NB4 (cell line): ENCODE results near the gene GREB1L.

Source experiments
- CTCF ChIP-seq: IDR thresholded peaks from one replicate; pipeline ENCODE4 v1.5.1; 2012; ENCODE audit warnings: low read depth, low read length
- MYC ChIP-seq: IDR thresholded peaks from 2 replicates; pipeline ENCODE4 v1.6.1; 2011; ENCODE audit warnings: low read depth, low read length
- POLR2A ChIP-seq: IDR thresholded peaks from 2 replicates; pipeline ENCODE4 v1.6.1; 2011; ENCODE audit warnings: mild to moderate bottlenecking; ENCODE audit not compliant: insufficient read length; ENCODE audit errors: extremely low read depth

- no peak for TF ChIP-seq CTCF
- TF ChIP-seq MYC, result no peak
- TF ChIP-seq POLR2A, result no peak
Observed at GRCh38 chr18:21453511-21453901, 211.5 kb downstream of the GREB1L start.
